Measurements from ENCODE around the gene REEP1. TPM values are rescaled to one million over a fixed set of nuclear protein-coding genes. Genes with fewer than 3 reads are reported as not detected.

REEP1 gene
- total and polyA plus RNA-seq, 2 donors = 0.38 to 1.3 TPM

DNA sequence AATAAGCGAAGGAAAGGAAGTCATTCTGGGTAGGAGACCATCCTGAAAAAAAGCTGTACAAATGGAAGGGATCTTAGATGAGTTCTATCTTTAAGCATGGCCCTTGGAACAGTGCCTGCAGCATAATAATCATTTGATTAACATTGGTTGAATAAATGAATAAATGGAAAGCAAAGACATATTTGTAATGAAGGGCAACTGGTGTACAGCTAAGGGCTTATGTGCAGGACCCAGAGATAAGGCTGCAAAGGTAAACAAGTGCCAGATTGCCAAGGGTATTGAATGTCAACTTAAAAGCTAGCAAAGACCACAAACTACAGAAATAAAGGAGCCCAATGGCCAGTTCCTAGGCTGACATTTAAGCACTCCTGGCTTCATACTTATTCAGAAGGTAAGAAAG lies 161.6 kb downstream of the REEP1 start:
- Histone ChIP-seq H3K9me3 (ENCODE audit: control insufficient read depth in 2 of 2, insufficient read depth in 1 of 2, low read length in 1 of 2) (no peaks in the 10 kb centered on the region), H3K4me1 (ENCODE audit: control insufficient read depth in 2 of 2, insufficient read depth in 2 of 2, low read length in 2 of 2) (no peaks in the 10 kb centered on the region), H3K36me3 (ENCODE audit: control insufficient read depth in 2 of 2, insufficient read depth in 2 of 2, low read length in 1 of 2) (peaks cover 18 to 79% of the 10 kb centered on the region in 2 donors), H3K27me3 (ENCODE audit: control insufficient read depth in 2 of 2, insufficient read depth in 1 of 2, low read length in 1 of 2) (no peaks in the 10 kb centered on the region), H3K27ac (ENCODE audit: low read depth in 1 of 2, low read length in 1 of 2) (no peak overlapping the region), H3K4me3 (ENCODE audit: low read length in 2 of 2) (no peak overlapping the region)
- DNase-seq (ENCODE audit: low read depth in 6 of 9, low spot score in 9 of 9) = no peak
- 100% methylated on average over 1 of the region's 1 CpG for WGBS

DNA sequence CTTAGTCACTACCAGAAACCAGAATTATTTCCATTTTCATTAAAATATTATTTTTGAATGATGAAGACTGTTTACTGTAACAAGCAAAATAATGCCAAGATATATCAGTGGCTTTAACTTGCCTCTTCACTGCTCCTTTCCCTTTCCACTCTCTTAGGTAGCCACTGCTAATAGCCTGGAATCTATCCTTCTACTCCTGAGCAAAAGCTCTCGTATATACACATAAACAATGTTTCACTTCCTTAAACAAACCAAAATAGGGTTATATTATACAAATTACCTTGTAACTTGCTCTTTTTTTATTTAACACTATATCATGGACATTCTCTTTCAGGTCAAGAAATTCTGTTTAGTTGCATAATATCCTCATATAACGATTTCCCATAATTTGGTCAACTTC lies 163.0 kb downstream of the REEP1 start:
- 96% methylated on average over 2 of the region's 2 CpGs for WGBS
- no peak overlapping the region for H3K27ac ChIP-seq (ENCODE audit: low read depth in 1 of 2, low read length in 1 of 2)
- H3K27me3 ChIP-seq (ENCODE audit: control insufficient read depth in 2 of 2, insufficient read depth in 1 of 2, low read length in 1 of 2) = no peaks in the 10 kb centered on the region
- no peak overlapping the region for H3K4me3 ChIP-seq (ENCODE audit: low read length in 2 of 2)
- H3K36me3 ChIP-seq (ENCODE audit: control insufficient read depth in 2 of 2, insufficient read depth in 2 of 2, low read length in 1 of 2) = peaks cover 23 to 81% of the 10 kb centered on the region in 2 donors
- DNase-seq (ENCODE audit: low read depth in 6 of 9, low spot score in 9 of 9) = no peak
- no peaks in the 10 kb centered on the region for H3K9me3 ChIP-seq (ENCODE audit: control insufficient read depth in 2 of 2, insufficient read depth in 1 of 2, low read length in 1 of 2)
- H3K4me1 ChIP-seq (ENCODE audit: control insufficient read depth in 2 of 2, insufficient read depth in 2 of 2, low read length in 2 of 2) = no peaks in the 10 kb centered on the region

DNA sequence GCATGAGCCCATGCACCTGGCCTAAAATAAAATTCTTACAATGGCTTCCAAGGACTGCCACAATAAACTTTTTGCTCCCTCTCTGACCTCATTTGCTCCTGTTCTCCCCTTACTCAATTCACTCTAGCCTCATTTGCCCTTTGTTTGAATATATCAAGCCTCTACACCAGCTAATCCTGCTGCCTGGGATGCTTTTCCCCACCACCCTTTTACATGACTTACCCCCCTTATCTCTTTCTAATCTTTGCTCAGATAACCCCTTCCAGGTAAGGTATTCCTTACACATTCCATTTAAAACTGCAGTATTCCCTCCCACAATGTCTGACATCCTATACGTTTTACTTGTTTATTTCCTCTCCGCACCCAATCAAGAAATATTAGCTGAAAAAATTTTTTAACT lies 164.8 kb downstream of the REEP1 start:
- Histone ChIP-seq H3K9me3 (ENCODE audit: control insufficient read depth in 2 of 2, insufficient read depth in 1 of 2, low read length in 1 of 2) (no peaks in the 10 kb centered on the region), H3K27ac (ENCODE audit: low read depth in 1 of 2, low read length in 1 of 2) (no peak overlapping the region), H3K27me3 (ENCODE audit: control insufficient read depth in 2 of 2, insufficient read depth in 1 of 2, low read length in 1 of 2) (no peaks in the 10 kb centered on the region), H3K4me1 (ENCODE audit: control insufficient read depth in 2 of 2, insufficient read depth in 2 of 2, low read length in 2 of 2) (no peaks in the 10 kb centered on the region), H3K4me3 (ENCODE audit: low read length in 2 of 2) (no peak overlapping the region), H3K36me3 (ENCODE audit: control insufficient read depth in 2 of 2, insufficient read depth in 2 of 2, low read length in 1 of 2) (peaks cover 17 to 82% of the 10 kb centered on the region in 2 donors)
- WGBS = 98% methylated on average over 2 of the region's 2 CpGs
- DNase-seq (ENCODE audit: low read depth in 6 of 9, low spot score in 9 of 9) = no peak

DNA sequence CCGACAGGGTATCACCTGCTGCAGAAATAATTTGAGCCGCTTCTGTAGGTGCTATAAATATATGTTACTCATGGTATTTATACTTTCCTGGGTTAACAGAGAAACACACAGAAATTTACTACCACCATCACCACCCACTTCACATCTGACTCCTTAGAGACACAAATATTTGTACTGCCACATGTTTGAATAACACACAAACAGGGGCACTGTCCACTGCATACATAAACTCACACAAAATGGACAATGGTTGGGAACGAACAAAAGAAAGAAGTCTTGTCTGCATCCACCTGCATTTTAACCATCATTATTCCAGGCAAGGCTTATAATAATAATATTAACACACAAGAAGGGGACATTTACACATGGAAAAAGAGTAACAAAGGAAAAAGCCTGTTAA lies 166.1 kb downstream of the REEP1 start:
- 98% methylated on average over 3 of the region's 3 CpGs for WGBS
- no peak for DNase-seq (ENCODE audit: low read depth in 6 of 9, low spot score in 9 of 9)
- H3K9me3 ChIP-seq (ENCODE audit: control insufficient read depth in 2 of 2, insufficient read depth in 1 of 2, low read length in 1 of 2) = no peaks in the 10 kb centered on the region
- H3K4me3 ChIP-seq (ENCODE audit: low read length in 2 of 2) = no peak overlapping the region
- no peak overlapping the region for H3K27ac ChIP-seq (ENCODE audit: low read depth in 1 of 2, low read length in 1 of 2)
- H3K27me3 ChIP-seq (ENCODE audit: control insufficient read depth in 2 of 2, insufficient read depth in 1 of 2, low read length in 1 of 2) = no peaks in the 10 kb centered on the region
- peaks cover 20 to 76% of the 10 kb centered on the region in 2 donors for H3K36me3 ChIP-seq (ENCODE audit: control insufficient read depth in 2 of 2, insufficient read depth in 2 of 2, low read length in 1 of 2)
- H3K4me1 ChIP-seq (ENCODE audit: control insufficient read depth in 2 of 2, insufficient read depth in 2 of 2, low read length in 2 of 2) = no peaks in the 10 kb centered on the region

DNA sequence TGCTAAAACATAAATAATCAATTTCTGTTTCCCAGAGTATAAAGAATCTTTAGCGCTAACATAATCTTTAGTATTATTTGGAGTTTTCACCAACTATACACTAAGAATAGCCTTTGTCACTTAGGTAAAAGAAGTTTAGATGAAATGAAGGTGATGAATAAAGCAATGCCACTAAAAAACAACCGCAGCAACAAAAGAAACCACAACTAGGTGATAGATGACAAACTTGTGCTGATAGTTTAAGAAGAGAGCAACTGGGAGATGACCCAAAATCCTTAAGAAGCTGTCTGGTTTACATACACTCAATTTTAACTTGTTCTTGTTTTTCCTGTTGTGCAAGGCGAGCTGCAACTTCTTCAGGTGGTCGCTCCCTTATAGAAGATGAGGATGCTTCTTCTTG lies 167.0 kb downstream of the REEP1 start:
- peaks cover 24 to 74% of the 10 kb centered on the region in 2 donors for H3K36me3 ChIP-seq (ENCODE audit: control insufficient read depth in 2 of 2, insufficient read depth in 2 of 2, low read length in 1 of 2)
- H3K27ac ChIP-seq (ENCODE audit: low read depth in 1 of 2, low read length in 1 of 2) = no peak overlapping the region
- no peaks in the 10 kb centered on the region for H3K27me3 ChIP-seq (ENCODE audit: control insufficient read depth in 2 of 2, insufficient read depth in 1 of 2, low read length in 1 of 2)
- no peaks in the 10 kb centered on the region for H3K4me1 ChIP-seq (ENCODE audit: control insufficient read depth in 2 of 2, insufficient read depth in 2 of 2, low read length in 2 of 2)
- no peak overlapping the region for H3K4me3 ChIP-seq (ENCODE audit: low read length in 2 of 2)
- no peaks in the 10 kb centered on the region for H3K9me3 ChIP-seq (ENCODE audit: control insufficient read depth in 2 of 2, insufficient read depth in 1 of 2, low read length in 1 of 2)
- no peak for DNase-seq (ENCODE audit: low read depth in 6 of 9, low spot score in 9 of 9)
- WGBS = 97% methylated on average over 4 of the region's 4 CpGs

Other genes with a start within 250 kb of the REEP1 start
- gene POLR1A, start 231.7 kb downstream of the REEP1 start, total RNA-seq = 8.9 TPM
- 3.3 TPM for gene POLR1A, start 231.7 kb downstream of the REEP1 start, polyA plus RNA-seq
- 116 TPM for gene PTCD3, start 231.4 kb downstream of the REEP1 start, total RNA-seq
- gene PTCD3, start 231.4 kb downstream of the REEP1 start, polyA plus RNA-seq = 57.4 TPM
- 71.5 TPM for gene IMMT, start 142.2 kb downstream of the REEP1 start, total RNA-seq
- 45.9 TPM for gene IMMT, start 142.2 kb downstream of the REEP1 start, polyA plus RNA-seq
- gene MRPL35, start 138.2 kb downstream of the REEP1 start, total RNA-seq = 45.7 TPM
- 27.1 TPM for gene MRPL35, start 138.2 kb downstream of the REEP1 start, polyA plus RNA-seq
- gene KDM3A, start 103.7 kb upstream of the REEP1 start, total RNA-seq = 53.4 TPM
- 46.1 TPM for gene KDM3A, start 103.7 kb upstream of the REEP1 start, polyA plus RNA-seq
- gene CHMP3, start 225.8 kb upstream of the REEP1 start, total RNA-seq = 55.7 TPM
- 53.9 TPM for gene CHMP3, start 225.8 kb upstream of the REEP1 start, polyA plus RNA-seq